GM21390 (cell line): ENCODE measurements around the gene TOMM20L.
"Not testable (repeated sequence)": the region's sequence is repeated elsewhere in the genome, so short reads cannot be mapped to it uniquely, and the experiment has no call there.

Experiments used
- ATAC-seq: cut with Tn5 transposase; IDR thresholded peaks from one replicate; pipeline ENCODE4 v1.9.1; 2021; ENCODE audit not compliant: unreplicated experiment

The TOMM20L gene

DNA sequence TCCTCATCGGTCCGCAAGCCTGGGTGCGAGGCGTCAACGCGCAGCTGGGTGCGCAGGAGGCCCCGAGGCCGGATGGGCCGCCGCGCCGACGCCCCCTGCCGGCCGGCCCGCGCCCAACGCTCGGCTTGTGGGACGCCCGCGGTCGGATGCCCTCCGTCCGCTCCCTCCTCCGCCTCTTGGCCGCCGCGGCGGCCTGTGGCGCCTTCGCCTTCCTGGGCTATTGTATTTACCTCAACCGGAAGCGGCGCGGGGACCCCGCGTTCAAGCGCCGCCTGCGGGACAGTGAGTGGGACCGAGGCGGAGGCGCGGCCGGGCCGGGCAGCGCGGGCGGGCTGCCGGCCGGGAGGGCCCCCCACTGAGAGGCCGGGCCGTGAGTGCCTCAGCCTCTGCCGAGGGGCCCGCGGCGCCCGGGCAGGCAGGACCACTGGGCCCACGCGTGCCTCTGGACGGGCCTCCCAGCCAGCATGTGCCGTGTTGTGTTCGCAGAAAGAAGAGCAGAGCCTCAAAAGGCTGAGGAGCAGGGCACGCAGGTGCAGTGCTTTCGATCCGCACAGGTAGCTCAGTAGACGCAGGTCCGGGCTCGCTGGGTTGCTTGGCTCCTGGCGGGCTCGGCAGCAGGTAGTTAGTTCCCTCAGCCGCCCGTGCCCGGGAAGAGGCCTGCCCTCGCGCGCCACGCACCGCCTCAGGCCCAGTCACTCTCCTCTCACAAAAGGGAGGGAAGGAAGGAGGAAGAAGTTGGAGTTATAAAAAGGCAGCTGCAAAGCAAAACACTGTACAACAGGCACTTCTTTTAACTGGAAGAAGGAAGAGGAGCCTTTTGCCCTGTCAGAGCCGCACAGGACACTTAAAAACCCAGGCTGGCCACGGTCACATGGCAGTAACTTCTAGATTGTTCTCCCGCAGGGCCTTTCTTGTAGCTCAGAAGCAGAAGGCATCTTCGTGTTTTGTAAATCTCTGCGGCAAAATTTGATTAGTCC lies at the start of gene TOMM20L:
TOMM20L (plus strand) TSS at position 119 of the 977 bp plus-strand sequence; CDS start at position 147, 28 bp downstream.
- peak; percentile 95 for ATAC-seq

DNA sequence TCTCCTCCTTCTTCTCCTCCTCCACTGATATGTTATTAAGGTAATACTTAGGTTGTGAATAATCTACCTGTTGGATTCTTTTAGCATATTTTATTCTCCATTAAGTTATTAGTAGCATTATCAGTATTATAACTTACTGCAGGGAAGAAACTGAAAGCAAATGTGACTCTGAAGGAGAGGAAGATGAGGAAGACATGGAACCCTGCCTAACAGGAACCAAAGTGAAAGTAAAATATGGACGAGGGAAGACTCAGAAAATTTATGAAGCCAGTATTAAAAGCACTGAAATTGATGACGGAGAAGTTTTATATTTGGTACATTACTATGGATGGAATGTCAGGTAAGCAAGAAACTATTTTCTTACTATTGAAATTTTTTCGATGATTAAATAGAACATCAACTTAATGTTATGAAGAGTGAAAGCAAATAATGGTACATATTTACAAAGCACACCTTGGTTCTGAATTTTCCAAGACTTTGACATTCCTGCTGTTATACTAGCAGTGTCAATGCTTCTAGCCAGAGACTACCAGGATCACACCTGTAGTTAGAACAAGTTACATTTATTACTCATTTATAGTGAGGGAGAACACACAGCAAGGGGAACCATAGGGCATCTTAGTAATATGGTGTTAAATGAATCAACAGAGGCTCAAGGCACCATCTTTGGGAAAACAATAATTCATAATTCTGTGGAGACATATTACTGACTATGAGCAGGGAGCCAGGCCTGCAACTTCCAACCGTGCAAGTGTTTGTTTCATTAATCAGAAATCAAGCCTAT lies 42.0 kb upstream of the TOMM20L start:
- no peak for ATAC-seq

GRCh38 chr14:58354808-58355207 lies 40.9 kb upstream of the TOMM20L start:
- no peak for ATAC-seq

DNA sequence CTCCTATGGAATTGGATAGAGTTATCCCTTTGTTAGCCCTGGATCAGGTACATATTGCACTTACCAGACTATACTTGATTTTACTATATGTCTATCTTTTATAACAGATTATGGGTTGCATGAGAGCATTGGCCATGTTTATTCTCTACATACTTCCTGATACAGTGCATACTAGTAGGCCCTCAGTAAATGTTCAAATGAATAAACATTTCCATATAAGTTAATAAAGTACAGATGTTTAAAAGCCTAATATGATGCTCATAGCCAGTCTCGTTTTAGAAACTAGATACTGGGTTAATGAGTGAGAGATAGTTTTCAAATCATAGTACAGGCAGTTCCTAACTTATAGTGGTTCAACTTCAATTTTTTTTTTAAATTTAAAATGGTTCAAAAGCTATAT lies 39.5 kb upstream of the TOMM20L start:
- no peak for ATAC-seq

DNA sequence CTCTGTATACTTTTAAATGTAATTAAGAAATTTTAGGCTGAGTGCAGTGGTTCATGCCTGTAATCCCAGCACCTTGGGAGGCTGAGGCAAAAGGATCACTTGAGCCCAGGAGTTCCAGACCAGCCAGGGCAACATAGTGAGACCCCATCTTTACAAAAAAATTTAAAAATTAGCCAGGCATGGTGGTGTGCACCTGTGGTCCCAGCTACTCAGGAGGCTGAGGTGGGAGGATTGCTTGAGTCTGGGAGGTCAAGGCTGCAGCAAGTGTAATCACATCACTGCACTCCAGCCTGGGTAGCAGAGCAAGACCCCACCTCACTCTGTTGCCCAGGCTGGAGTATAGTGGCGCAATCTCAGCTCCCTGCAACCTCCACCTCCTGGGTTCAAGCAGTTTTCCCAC lies 33.5 kb upstream of the TOMM20L start:
- ATAC-seq, result not testable (repeated sequence)

GRCh38 chr14:58362798-58363412 lies 32.8 kb upstream of the TOMM20L start:
- ATAC-seq, result peak; percentile 49

- ATAC-seq, result no peak
These were observed 31.4 kb upstream of the TOMM20L start for GRCh38 chr14:58364316-58364715.

GRCh38 chr14:58367296-58367695 lies 28.4 kb upstream of the TOMM20L start:
- no peak for ATAC-seq

DNA sequence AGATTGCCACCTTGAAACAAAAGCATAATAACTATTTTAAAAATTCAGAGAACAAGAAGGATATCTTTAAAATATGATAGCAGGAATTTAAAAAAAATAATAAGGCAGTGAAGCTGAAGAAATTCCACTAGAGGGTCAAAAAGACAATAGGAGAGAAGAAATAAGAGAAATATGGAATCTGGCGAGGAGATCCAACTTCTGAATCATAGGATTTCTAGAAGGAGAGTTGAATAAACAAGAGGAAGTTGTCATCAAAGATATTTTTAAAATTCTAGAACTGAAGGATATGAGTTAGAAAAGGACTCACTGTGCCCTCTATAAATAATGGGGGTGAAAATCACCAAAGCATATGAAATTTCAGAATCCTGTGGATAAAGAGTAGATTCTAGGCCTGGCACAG lies 26.8 kb upstream of the TOMM20L start:
- ATAC-seq, result no peak

GRCh38 chr14:58376791-58377190 lies 18.9 kb upstream of the TOMM20L start:
- ATAC-seq, result no peak

DNA sequence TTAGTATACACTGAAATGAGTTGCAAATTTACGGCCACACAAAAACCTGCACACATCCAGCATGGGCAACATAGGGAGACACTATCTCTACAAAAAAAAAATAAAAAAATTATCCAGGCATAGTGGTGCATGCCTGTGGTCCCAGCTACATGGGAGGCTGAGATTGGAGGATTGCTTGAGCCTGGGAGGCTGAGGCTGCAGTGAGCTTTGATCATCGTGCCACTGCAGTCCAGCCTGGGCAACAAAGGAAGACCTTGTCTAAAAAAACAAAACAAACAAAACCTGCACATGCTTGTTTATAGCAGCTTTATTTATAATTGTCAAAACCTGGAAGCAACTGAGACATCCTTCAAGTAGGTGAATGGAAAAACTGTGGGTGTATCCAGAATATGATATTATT lies 4.9 kb upstream of the TOMM20L start:
- ATAC-seq, result no peak

- ATAC-seq, result no peak
These were observed 243 bp upstream of the TOMM20L start for GRCh38 chr14:58395562-58395811.

GRCh38 chr14:58397156-58397555 lies 1.4 kb downstream of the TOMM20L start:
- ATAC-seq, result no peak

DNA sequence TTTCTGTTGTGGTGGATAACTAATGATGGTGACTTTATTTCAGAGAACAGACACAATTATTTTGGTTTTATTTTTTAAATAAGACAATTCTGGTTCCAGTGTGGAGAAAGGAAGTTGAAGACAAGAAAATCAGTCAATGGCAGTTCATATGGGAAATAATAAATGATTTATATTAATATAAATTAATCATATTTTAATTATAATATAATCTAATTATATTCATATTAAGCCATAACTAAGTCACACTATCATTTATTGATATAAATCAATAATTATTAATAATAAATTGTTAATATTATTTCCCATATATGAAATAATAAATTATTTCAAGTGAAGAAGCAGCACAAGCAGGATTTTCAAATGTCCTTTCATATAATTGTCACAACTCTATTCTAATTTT lies 2.8 kb downstream of the TOMM20L start:
- ATAC-seq, result no peak

DNA sequence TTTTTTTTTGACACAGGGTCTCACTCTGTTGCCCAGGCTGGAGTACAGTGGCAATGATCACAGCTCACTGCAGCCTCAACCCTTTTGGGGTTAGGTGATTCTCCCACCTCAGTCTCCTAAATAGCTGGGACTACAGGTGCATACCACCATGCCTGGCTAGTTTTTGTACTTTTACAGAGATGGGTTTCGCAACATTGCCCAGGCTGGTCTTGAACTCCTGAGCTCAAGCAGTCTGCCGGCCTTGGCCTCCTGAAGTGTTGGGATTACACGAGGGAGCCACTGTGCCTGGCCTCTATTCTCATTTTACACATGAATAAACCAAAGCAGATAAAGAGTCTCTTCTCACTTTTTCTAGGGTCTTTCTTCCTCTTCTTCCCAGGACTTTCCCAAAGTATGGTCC lies 3.2 kb downstream of the TOMM20L start:
- ATAC-seq, result no peak

- no peak for ATAC-seq
These were observed 5.9 kb downstream of the TOMM20L start for GRCh38 chr14:58401587-58401986.

- no peak for ATAC-seq
These were observed 13.0 kb downstream of the TOMM20L start for GRCh38 chr14:58408681-58409215.

DNA sequence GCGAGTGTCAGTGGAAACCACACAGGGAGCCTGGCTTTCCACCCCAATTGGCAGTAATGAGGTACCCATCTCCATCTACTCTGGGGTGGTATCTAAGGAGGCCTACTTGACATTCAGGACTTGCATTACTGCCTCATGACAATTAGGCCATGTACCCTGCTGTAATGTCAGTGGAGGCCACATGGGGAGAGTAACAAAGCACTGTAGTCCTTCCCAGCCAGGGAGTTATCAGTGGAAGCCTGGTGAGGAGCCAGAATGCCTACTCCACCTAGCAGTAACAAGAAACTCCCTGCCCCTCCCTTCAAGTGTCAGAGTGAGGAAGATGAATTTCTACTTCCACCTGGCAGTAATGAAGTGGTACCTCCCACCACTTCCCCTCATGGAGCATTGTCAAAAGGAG lies 19.1 kb downstream of the TOMM20L start:
- ATAC-seq, result no peak

- no peak for ATAC-seq
These were observed 20.2 kb downstream of the TOMM20L start for GRCh38 chr14:58415636-58416547.

GRCh38 chr14:58416934-58417333 lies 21.2 kb downstream of the TOMM20L start:
- ATAC-seq, result not testable (repeated sequence)
